ENCODE results near the gene IL22RA1.

The IL22RA1 gene

GRCh38 chr1:24111996-24112779 is 30.8 kb downstream of the IL22RA1 start, which contains the start of gene MYOM3:
Gene MYOM3, minus strand, starts transcription at chr1:24112135. Its CDS starts 3,499 bp downstream, at chr1:24108636.
- peak; percentile 40 for DNase-seq

DNA sequence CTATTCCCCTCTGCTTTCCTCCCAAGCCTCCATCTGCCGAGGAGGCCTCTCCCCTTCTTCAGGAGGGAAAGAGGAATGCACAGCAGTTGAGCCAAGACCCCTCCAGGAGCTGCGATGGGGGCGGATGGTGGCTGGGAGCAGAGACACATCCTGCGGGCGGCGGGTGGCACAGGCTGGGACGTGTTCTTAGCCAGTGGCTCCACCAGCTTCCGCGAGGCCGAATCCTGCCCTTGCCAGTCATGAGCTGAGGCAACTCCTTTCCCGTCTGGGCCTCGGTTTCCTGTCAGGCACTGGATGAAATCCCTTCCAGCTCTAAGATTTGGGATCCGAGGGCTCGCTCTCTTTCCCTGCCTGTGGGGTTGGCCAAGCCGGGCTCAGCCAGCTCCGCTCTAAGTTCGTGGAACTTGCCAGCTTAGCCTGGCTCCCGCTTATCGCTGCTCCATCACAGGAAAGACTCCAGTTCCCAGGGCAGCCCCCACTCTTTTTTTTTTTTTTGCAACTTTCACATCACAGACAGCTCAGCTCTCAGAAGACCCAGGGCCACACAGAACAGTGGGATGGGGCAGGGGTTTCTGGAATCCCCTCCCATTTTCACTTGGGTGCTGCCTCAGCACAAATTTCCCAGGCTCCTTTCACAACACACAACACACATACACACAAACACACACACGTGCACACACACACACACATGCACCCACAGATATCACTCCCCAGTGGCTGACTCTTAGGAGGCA is 31.5 kb downstream of the IL22RA1 start:
- DNase-seq: no peak

DNA sequence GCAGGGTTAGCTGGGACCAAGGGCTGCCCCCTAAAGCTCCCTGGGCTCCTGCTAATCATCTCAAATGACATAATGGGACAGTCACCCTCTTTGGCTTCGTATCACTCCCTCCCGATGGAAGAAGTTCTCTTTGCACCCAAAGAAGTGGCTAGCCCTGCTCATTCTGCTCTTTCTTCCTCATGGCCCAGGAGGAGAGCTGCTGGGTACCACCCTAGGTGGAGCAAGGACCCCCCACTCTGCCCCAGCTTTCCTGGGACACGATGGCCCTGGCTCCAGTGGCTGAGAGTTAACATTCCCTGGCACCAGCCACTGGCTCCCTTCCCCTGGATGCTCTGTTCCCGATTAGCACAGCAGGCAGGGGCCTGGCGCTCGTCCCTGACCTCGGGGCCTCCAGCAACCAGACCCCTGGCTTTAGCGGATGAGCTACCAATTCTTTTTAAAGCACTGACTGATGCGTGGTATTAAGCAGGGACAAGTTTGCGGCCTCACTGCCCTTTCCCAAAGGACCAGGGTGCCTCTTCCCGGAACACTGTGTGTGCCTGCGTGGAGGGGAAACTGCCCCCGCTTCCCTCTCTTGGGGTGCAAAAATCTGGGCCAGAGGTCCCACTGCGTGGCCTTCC is 32.2 kb downstream of the IL22RA1 start:
- no peak for DNase-seq

GRCh38 chr1:24109686-24110475 is 33.1 kb downstream of the IL22RA1 start:
- no peak for DNase-seq

GRCh38 chr1:24109166-24109483 is 33.8 kb downstream of the IL22RA1 start:
- DNase-seq: no peak

GRCh38 chr1:24108334-24109165 is 34.4 kb downstream of the IL22RA1 start:
- DNase-seq: no peak

DNA sequence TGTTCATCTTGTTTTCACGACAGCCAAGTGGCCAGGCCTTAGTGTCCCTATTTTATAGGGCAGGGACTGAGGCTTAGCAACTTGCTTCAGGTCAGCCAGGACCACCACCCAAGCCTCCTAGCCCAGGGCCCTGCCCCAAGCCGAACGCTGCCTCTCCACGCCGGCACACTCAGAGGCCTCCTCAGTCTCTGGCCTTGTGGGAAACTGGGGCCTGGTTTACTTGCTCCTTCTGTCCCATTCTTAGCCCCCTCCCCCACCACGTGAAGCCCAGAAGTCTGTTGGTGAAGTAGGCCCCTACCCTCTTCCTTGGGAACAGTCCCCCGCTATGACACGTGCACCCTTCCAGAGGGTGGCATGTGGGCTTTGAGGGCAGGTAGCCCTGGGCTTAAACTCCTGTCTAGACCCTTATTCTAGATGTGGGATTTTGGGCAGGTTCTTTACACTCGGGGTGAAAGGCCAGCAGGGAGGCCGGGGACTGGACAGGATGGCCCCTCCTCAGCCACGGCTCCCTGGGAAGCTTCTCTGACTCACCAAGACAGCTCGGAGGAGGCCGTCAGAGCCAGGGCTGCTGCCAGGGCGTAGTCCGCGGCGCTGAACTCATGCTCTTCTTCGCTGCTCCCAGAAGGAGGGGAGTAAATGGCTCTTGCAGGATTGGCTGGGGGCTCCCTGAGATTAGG is 35.3 kb downstream of the IL22RA1 start:
- no peak for DNase-seq

- no peak for DNase-seq
Measured at GRCh38 chr1:24105368-24106160, 37.4 kb downstream of the IL22RA1 start.

- DNase-seq: no peak
Measured at GRCh38 chr1:24104854-24105253, 38.1 kb downstream of the IL22RA1 start.

DNA sequence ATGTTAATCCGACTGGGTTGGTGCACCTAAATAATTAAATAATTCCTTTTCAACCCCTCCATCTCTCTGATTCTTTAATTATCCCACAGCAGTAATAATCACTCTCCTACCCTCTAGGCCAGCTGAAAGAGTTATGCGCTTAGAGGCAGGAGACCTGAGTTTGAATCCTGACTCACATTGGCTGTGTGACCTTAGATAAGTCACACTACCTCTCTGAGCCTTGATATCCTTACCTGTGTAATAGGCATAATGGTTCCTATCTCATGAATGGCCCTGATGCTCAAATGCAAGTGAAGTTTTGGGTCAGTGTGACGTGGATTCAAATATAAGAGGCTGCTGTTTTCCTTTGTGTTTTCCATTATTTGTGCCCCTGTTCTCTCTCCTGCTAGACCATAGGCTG is 39.1 kb downstream of the IL22RA1 start:
- DNase-seq: no peak

DNA sequence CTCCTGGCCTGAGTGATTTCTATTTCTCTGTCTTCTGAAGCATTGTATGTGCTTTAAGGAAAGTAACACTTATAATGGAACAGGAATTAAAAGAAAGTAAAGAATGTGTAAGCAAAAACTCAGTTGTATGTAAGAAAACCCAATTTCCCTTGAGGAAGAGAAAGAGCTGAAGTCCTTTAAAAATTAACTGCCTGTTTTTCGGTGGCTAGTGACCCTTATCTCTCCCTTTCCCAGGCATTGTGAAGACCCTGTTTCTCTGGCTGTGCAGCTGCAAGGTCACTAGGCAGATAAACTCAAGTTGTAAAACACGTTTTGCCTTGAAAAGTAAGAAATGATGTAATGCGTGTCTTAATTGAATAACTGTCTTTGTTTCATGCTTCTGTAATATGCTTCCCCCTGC is 39.5 kb downstream of the IL22RA1 start:
- DNase-seq: no peak

DNA sequence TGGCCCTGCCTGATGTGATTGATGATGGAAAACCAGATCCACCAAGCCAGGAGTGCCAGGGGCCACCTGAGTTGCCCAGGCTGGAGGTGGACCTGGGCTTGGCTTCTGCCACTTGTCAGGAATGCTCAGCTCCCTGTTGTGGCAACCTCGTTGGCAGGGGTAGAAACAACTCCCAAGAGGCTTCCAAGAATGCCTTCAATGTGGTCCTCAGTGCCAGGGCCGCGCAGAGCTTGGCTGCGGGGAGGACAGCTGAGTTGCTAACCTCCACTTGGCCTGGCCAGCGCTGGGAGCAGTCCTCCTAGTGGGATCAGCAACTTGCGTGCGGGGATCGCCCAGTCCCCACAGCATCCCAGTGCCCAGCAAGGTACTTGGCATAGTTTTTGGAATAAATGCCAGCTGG is 40.0 kb downstream of the IL22RA1 start:
- no peak for DNase-seq

DNA sequence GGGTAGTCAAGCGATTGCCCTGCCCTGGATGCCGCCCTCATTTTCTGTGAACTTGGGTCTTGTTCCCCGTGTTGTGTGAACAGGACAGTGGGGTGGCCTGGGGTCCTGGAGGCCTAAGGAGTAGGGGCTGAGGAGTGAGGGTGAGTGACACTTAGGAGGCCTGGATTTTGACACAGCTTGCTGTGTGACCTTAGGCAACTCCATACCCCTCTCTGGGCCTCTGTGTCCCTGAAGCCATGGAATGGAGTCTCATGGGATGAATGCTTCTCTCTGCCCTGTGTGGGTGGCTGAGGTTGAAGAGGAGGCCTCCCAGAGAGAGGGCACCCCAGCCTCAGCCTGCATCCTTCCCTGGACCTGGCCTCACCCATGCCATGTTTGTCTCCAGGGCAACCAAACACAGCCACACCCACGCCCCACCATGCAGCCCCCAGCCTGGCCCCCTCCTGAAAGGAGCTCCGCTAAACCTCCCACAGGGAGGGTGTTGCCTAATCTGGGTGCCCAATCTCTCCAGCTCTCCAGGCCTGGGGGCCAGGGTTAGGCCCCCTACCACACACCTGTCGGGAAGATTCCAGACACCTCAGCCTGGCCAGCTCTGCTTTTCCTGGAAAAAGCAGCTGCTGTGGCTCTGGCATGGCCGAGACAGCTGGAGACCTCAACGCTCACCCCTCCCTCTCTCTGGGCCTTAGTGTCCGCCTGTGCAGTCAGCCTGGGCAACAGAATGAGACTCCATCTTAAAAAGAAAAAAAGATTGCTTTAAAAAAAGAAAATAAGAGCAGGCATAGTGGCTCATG is 40.9 kb downstream of the IL22RA1 start:
- DNase-seq: no peak

DNA sequence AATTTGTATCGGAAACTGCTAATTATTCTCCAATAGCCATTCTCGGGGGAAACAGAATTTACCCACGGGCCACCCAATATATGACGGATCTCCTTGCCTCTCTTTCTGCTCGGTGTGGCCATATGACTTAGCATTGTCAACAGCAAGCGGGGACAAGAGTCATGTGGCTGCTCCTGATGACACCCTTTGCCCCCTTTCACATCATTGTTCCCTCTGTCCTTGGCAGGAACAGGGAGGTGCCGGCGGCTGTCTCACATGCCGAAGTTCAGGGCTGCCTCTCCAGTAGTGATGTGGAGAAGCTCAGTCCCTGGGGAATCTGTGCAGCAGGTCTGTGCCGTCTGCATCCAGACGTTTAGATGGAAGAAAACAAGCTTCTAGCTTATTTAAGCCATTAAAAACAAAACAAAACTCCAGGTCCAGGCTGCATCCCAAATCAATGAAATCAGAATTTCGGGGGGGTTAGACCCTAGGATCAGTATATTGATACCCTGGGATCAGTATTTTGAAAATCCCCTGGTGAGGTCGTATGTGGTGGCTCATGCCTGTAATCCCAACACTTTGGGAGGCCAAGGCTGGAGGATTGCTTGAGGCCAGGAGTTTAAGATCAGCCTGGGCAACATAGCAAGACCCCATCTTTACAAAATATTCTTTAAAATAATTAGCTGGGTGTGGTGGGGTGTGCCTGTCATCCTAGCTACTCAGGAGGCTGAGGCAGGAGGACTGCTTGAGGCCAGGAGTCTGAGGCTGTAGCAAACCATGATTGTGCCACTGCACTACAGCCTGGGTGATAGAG is 41.8 kb downstream of the IL22RA1 start:
- DNase-seq: no peak

DNA sequence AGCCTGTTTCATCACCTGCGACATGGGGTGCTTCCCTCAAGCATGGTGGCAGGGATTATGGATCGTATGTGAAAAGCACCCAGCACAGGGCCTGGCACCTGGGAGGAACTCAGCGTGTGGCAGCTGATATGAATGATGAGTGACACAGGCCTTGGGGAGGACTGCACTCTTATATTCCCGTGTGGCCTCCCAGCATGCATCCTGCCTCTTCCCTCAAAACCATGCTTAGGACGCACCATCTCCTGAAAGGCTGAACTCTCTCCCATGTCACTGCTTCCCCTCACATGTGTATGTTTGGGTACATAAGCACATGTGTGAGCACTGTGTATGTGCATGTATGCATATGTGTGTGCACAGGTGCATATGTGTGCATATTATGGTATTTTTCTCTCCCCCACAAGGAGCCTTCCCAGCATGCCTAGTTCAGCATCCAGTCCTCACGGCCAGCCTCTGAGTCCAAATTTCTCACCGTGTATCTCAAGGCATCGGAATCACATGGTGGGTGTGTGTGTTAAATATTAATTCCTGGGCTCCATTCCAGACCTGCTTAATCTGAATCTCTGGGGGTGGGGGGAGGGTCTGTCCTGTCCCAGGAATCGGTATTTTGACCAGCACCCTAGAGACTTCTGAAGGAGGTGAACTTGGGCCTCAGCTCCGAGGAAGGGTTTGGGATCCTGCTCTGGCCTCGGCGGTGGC is 43.8 kb downstream of the IL22RA1 start:
- no peak for DNase-seq

DNA sequence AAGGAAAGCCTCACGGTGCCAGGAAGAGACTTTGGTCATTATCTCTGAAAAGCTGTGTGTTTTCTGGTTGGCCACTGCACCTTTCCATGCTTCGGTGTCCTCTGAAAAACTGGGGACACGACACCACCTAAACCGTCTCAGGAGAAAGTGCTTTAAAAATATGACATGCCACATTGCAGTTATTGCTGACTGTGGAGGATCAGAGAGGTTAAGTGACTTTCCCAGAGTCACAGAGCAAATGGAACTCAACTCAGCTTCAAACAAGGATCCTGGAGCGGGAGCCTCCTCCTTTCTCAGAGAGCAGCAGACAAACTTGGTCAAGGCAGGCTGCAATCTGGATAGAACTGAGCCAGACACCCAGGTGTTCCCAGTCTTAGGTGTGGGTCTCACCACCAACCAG is 44.8 kb downstream of the IL22RA1 start:
- no peak for DNase-seq

DNA sequence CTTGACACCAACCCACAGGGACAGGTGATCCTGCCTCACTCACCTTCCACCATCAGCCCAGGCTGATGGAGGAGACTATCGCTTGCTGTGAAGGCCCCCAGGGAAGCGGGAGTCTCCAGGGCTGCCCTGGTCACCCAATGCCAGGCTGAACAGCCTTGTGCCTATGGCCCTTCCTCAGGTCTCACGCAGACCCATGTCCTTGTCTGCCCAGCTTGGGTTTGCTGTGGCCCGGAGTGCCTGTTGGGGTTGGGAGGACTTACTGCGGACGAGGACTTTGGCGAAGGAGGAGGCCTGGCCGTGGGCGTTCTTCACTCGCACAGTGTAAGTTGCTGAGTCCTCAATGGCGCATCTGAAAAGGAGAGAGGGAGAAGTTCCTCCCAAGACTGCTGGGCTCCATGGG is 45.3 kb downstream of the IL22RA1 start:
- DNase-seq: no peak

GRCh38 chr1:24096739-24097103 is 46.2 kb downstream of the IL22RA1 start:
- DNase-seq: no peak
